IPS DF 6.9 (cell line): ENCODE results near the gene ZBTB37.
"Not testable (repeated sequence)": the region's sequence is repeated elsewhere in the genome, so short reads cannot be mapped to it uniquely, and the experiment has no call there.

Experiments
- DNase-seq: peaks from one replicate; pipeline ENCODE4 v3.0.0-alpha.2; 2013; ENCODE audit warnings: low read depth, low spot score
- H3K27ac ChIP-seq: one replicate; pipeline ENCODE4 v1.5.1; 2013; ENCODE audit warnings: low read length, control low read depth
- H3K27me3 ChIP-seq: 2 replicates; pipeline ENCODE4 v1.6.1; 2013; ENCODE audit warnings: mild to moderate bottlenecking, low read length; ENCODE audit not compliant: control insufficient read depth, insufficient read depth
- H3K36me3 ChIP-seq: 2 replicates; pipeline ENCODE4 v1.6.1; 2013; ENCODE audit warnings: low read length; ENCODE audit not compliant: control insufficient read depth, insufficient read depth
- H3K4me1 ChIP-seq: 2 replicates; pipeline ENCODE4 v1.6.1; 2013; ENCODE audit warnings: low read length; ENCODE audit not compliant: control insufficient read depth, insufficient read depth
- H3K4me3 ChIP-seq: 2 replicates; pipeline ENCODE4 v1.5.1; 2013; ENCODE audit warnings: mild to moderate bottlenecking, low read length
- H3K9me3 ChIP-seq: 2 replicates; pipeline ENCODE4 v1.6.1; 2013; ENCODE audit warnings: low read length, inconsistent platforms; ENCODE audit not compliant: control insufficient read depth, insufficient read depth
- WGBS: extraction: QIAGEN DNeasy Blood & Tissue Kit; methylation state at CpG from one replicate; pipeline ENCODE4 v1.1.7; 2013; ENCODE audit warnings: mixed read lengths, missing lambda C conversion rate; ENCODE audit not compliant: insufficient read length, insufficient coverage; 5-methylcytosine and 5-hydroxymethylcytosine counted together

The ZBTB37 gene

GRCh38 chr1:173881117-173881516 is 12.9 kb downstream of the ZBTB37 start:
- H3K27me3 ChIP-seq, H3K9me3 ChIP-seq, DNase-seq, H3K4me1 ChIP-seq, H3K27ac ChIP-seq, H3K36me3 ChIP-seq, H3K4me3 ChIP-seq: not testable (repeated sequence)
- no CpG with 5 or more reads among the region's 4 CpGs for WGBS

DNA sequence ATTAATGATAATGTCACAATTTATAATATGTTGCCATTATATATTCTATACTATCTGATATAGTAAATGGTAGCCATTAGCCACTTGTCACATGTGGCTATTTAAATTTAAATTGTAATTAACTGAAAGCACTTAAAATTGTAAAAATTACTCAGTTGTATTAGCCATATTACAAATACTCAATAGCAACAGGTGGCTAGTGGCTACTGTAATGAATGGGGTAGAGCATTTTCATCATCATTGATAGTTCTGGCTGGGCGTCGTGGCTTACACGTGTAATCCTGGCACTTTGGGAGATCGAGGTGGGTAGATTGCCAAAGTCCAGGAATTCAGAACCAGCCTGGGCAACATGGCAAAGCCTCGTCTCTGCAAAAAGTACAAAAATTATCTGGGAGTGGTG is 16.5 kb downstream of the ZBTB37 start:
- no CpG with 5 or more reads among the region's 5 CpGs for WGBS
- Histone ChIP-seq H3K27me3 (no peaks in the 10 kb centered on the region), H3K4me1 (peaks cover 3% of the 10 kb centered on the region; the same call in 1 of the 2 replicates), H3K36me3 (peaks cover 3% of the 10 kb centered on the region; the same call in 1 of the 2 replicates), H3K9me3 (no peaks in the 10 kb centered on the region), H3K4me3 (no peak overlapping the region), H3K27ac (no peak overlapping the region)
- no peak for DNase-seq

DNA sequence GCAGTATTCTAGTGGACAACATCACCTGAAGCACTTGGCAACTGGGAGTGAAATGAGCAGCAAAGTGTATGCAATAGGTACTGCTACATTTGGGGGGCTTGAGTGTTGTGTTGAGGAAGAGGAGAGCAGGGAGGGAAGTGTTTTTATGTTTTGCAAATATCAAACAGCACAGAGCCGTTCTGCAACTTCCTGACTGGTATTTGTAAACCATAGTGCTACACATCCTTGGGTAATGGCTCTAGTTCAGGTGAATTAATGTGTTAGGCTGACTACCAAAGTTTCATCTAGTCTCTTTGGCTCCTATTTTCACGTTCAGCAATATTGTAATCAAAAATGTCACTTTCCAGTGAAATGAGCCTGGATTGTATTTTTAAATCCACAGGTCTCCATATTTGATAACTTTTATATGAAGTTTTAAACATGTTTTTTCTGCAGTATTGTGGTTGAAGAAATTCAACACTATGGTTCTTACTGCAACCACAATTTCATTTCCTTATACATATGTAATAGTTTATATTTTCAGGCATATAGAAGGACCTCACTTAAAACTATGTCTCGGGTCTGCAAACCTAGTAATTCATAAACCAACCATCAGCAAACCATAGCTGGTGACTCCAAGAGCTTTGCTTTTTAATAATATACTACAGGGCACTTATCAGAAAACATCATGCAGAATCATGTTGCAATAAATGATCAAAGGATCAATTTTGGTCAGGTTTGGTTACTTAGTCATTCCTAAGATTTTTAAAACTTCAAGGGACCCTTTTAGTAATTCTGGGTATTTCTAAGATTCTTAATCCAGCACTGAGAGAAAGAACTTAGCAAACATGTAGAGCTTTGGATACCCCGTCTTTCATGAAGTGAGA is 18.8 kb downstream of the ZBTB37 start:
- no CpG with 5 or more reads among the region's 4 CpGs for WGBS
- Histone ChIP-seq H3K4me1 (peaks cover 4% of the 10 kb centered on the region; the same call in 1 of the 2 replicates), H3K27me3 (no peaks in the 10 kb centered on the region), H3K36me3 (peaks cover 3% of the 10 kb centered on the region; the same call in 1 of the 2 replicates), H3K9me3 (no peaks in the 10 kb centered on the region), H3K4me3 (no peak overlapping the region), H3K27ac (no peak overlapping the region)
- no peak for DNase-seq

GRCh38 chr1:173887627-173888026 is 19.4 kb downstream of the ZBTB37 start:
- no peaks in the 10 kb centered on the region for H3K9me3 ChIP-seq
- no peak for DNase-seq
- H3K27me3 ChIP-seq = no peaks in the 10 kb centered on the region
- H3K4me1 ChIP-seq = peaks cover 4% of the 10 kb centered on the region; the same call in 1 of the 2 replicates
- no CpG with 5 or more reads among the region's 2 CpGs for WGBS
- H3K4me3 ChIP-seq = no peak overlapping the region
- H3K36me3 ChIP-seq = peaks cover 3% of the 10 kb centered on the region; the same call in 1 of the 2 replicates
- no peak overlapping the region for H3K27ac ChIP-seq

- H3K4me1 ChIP-seq = peaks cover 4% of the 10 kb centered on the region; the same call in 1 of the 2 replicates
- no peak for DNase-seq
- H3K9me3 ChIP-seq = no peaks in the 10 kb centered on the region
Observed at GRCh38 chr1:173888749-173889148, 20.6 kb downstream of the ZBTB37 start.

GRCh38 chr1:173889885-173890284 is 21.7 kb downstream of the ZBTB37 start:
- no peak overlapping the region for H3K4me3 ChIP-seq
- no peak for DNase-seq
- H3K4me1 ChIP-seq = peaks cover 4% of the 10 kb centered on the region; the same call in 1 of the 2 replicates
- H3K27me3 ChIP-seq = no peaks in the 10 kb centered on the region
- no peak overlapping the region for H3K27ac ChIP-seq
- H3K9me3 ChIP-seq = no peaks in the 10 kb centered on the region
- peaks cover 3% of the 10 kb centered on the region; the same call in 1 of the 2 replicates for H3K36me3 ChIP-seq
- WGBS = no CpG with 5 or more reads among the region's 2 CpGs

More at GRCh38 chr1:173888749-173889148, 20.6 kb downstream of the ZBTB37 start:
- Histone ChIP-seq H3K27ac (no peak overlapping the region), H3K36me3 (peaks cover 3% of the 10 kb centered on the region; the same call in 1 of the 2 replicates), H3K4me3 (no peak overlapping the region), H3K27me3 (no peaks in the 10 kb centered on the region)

DNA sequence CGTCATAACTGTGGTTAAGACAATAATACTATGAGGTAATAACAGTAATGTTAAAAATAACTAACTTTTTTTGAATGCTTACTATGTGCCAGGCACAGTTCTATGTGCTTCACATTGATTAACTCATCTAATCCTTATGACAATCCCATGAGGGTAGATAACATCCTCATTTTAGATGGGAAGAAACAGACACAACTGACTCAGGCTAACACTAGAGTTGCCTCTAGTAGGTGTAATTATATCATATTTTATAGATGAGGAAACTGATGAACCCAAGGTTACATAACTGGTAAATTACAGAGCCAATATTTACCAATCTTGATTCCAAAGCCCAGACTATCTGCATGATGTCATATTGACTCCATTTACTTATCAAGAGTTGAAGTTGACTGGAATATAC is 25.4 kb downstream of the ZBTB37 start:
- DNase-seq = no peak
- WGBS = no CpG with 5 or more reads among the region's 1 CpG
- Histone ChIP-seq H3K27me3 (no peaks in the 10 kb centered on the region), H3K9me3 (no peaks in the 10 kb centered on the region), H3K4me3 (no peak overlapping the region), H3K27ac (no peak overlapping the region), H3K4me1 (peaks cover 2% of the 10 kb centered on the region; the same call in 1 of the 2 replicates), H3K36me3 (no peaks in the 10 kb centered on the region)

DNA sequence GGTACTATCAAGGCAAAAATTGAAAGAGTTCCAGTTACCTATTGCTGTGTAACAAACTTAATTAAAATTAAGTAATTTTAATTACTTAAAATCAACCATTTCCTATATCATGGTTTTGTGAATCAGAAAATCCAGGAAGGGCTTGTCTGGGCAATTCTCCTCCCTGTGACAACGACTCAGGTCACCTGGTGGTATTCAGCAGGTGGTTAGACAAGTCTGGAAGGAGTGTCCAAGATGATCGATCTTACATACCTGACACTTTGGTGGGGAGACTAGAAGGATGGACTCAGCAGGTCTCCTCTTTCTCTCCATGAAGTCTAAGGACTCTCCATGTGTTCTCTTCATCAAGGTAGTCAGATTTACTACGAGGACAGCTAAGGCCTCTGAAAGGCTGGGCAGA is 26.0 kb downstream of the ZBTB37 start:
- WGBS = no CpG with 5 or more reads among the region's 3 CpGs
- Histone ChIP-seq H3K27me3 (no peaks in the 10 kb centered on the region), H3K9me3 (no peaks in the 10 kb centered on the region), H3K36me3 (no peaks in the 10 kb centered on the region), H3K4me3 (no peak overlapping the region), H3K27ac (no peak overlapping the region), H3K4me1 (peaks cover 2% of the 10 kb centered on the region; the same call in 1 of the 2 replicates)
- no peak for DNase-seq

DNA sequence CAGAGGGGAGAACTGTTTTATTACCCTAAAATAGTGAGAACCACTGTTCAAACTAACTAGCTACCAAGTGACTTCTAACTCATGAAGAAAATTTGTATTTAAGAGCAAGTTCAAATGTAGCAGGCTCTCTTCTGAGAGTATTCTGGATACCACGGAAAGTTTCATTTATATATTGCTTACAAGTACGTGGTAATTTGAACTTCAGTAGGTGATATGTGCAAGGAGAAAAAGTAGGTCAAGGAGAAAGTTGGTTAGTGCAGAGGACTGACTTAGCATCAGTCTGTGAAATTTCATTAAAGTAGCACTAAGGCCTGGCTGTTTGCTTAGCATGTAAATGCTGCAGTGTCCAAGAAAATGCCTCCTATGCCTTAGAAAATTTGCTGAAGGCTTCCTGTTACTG is 32.2 kb downstream of the ZBTB37 start:
- Histone ChIP-seq H3K4me1 (peaks cover 4% of the 10 kb centered on the region), H3K4me3 (no peak overlapping the region), H3K36me3 (no peaks in the 10 kb centered on the region), H3K27me3 (no peaks in the 10 kb centered on the region), H3K9me3 (no peaks in the 10 kb centered on the region), H3K27ac (no peak overlapping the region)
- no peak for DNase-seq
- WGBS = no CpG with 5 or more reads among the region's 2 CpGs

- H3K27me3 ChIP-seq = no peaks in the 10 kb centered on the region
- peaks cover 4% of the 10 kb centered on the region for H3K4me1 ChIP-seq
- no CpG with 5 or more reads among the region's 3 CpGs for whole genome bisulfite sequencing
- H3K27ac ChIP-seq = no peak overlapping the region
- H3K36me3 ChIP-seq = no peaks in the 10 kb centered on the region
- no peak overlapping the region for H3K4me3 ChIP-seq
- no peaks in the 10 kb centered on the region for H3K9me3 ChIP-seq
- no peak for DNase-seq
Observed at GRCh38 chr1:173900992-173901391, 32.8 kb downstream of the ZBTB37 start.
